Glomerular visceral epithelial cell (primary cell): ENCODE data around the gene GSTP1.

ENCODE experiments used
- DNase-seq: peaks from one replicate; pipeline ENCODE4 v3.0.0-alpha.2; 2016; ENCODE audit errors: extremely low spot score

Gene GSTP1

GRCh38 chr11:67630228-67630942 is 46.8 kb downstream of the GSTP1 start:
- DNase-seq = peak; percentile 99

GRCh38 chr11:67630943-67631331 is 47.3 kb downstream of the GSTP1 start:
- no peak for DNase-seq

- no peak for DNase-seq
These were observed 47.8 kb downstream of the GSTP1 start for GRCh38 chr11:67631411-67631810.

GRCh38 chr11:67631853-67632174 is 48.2 kb downstream of the GSTP1 start:
- DNase-seq = no peak

- peak; percentile 34 for DNase-seq
These were observed 48.8 kb downstream of the GSTP1 start for GRCh38 chr11:67632175-67632981.

GRCh38 chr11:67632982-67633755 is 49.6 kb downstream of the GSTP1 start:
- DNase-seq = no peak

- no peak for DNase-seq
These were observed 50.2 kb downstream of the GSTP1 start for GRCh38 chr11:67633758-67634365.

GRCh38 chr11:67634366-67635230 is 51.0 kb downstream of the GSTP1 start:
- DNase-seq = no peak

GRCh38 chr11:67635231-67635521 is 51.6 kb downstream of the GSTP1 start:
- DNase-seq = no peak
